ENCODE measurements around the gene PSME3IP1. TPM values are rescaled to one million over a fixed set of nuclear protein-coding genes. Genes with fewer than 3 reads are reported as not detected.

PSME3IP1 gene
- total RNA-seq, 2 donors from 2014 or later: 64.1 to 95.8 TPM

DNA sequence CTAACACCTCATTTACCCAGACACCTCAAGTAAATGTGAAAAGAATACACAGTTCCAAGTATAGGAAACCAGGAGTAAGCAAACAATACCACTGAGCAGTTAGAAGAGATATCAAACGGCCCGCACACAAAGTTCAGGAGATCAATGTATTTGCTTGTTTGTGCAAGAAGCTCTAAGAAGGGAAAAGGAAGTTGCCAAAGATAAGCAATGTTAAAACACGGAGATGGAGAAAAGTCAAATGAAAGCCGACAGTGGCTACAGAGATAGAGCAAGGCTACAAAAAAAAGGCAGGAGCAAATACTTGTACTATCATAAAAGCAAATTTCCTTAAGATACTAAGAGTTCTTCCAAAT, 29.5 kb downstream of the PSME3IP1 start:
- intact Hi-C loops (cut with DNase I): no loop called here

GRCh38 chr16:57155702-57156350, 30.0 kb downstream of the PSME3IP1 start:
- TF ChIP-seq POLR2AphosphoS5 (IDR thresholded peaks at IDR 0.05) (no peak), POLR2A (IDR thresholded peaks at IDR 0.05) (no peak)
- TF ChIP-seq, protein P1, sequence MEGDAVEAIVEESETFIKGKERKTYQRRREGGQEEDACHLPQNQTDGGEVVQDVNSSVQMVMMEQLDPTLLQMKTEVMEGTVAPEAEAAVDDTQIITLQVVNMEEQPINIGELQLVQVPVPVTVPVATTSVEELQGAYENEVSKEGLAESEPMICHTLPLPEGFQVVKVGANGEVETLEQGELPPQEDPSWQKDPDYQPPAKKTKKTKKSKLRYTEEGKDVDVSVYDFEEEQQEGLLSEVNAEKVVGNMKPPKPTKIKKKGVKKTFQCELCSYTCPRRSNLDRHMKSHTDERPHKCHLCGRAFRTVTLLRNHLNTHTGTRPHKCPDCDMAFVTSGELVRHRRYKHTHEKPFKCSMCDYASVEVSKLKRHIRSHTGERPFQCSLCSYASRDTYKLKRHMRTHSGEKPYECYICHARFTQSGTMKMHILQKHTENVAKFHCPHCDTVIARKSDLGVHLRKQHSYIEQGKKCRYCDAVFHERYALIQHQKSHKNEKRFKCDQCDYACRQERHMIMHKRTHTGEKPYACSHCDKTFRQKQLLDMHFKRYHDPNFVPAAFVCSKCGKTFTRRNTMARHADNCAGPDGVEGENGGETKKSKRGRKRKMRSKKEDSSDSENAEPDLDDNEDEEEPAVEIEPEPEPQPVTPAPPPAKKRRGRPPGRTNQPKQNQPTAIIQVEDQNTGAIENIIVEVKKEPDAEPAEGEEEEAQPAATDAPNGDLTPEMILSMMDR (IDR thresholded peaks at IDR 0.05): no peak
- Histone ChIP-seq H3K9me3 (no peaks in the 10 kb centered on the region), H3K4me3 (no peak overlapping the region), H3K36me3 (peaks cover 0 to 10% of the 10 kb centered on the region in 2 donors), H3K27ac (no peak overlapping the region), H3K4me1 (replicated peaks) (no peaks in the 10 kb centered on the region), H3K27me3 (replicated peaks; ENCODE audit: insufficient read depth) (no peaks in the 10 kb centered on the region)
- no peak for DNase-seq (ENCODE audit: low spot score)
- 86% methylated on average over 6 of the region's 6 CpGs for WGBS
- intact Hi-C loops (cut with DNase I): no loop called here

More for the DNA sequence above, 29.5 kb downstream of the PSME3IP1 start:
- Histone ChIP-seq H3K4me1 (replicated peaks) (no peaks in the 10 kb centered on the region), H3K36me3 (peaks cover 0 to 10% of the 10 kb centered on the region in 2 donors), H3K4me3 (no peak overlapping the region), H3K27ac (no peak overlapping the region), H3K27me3 (replicated peaks; ENCODE audit: insufficient read depth) (no peaks in the 10 kb centered on the region), H3K9me3 (no peaks in the 10 kb centered on the region)
- DNase-seq (ENCODE audit: low spot score): no peak
- TF ChIP-seq POLR2A (IDR thresholded peaks at IDR 0.05): no peak
- TF ChIP-seq POLR2AphosphoS5 (IDR thresholded peaks at IDR 0.05): no peak
- TF ChIP-seq, protein P1 (IDR thresholded peaks at IDR 0.05): no peak
- 51% methylated on average over 4 of the region's 4 CpGs for WGBS

DNA sequence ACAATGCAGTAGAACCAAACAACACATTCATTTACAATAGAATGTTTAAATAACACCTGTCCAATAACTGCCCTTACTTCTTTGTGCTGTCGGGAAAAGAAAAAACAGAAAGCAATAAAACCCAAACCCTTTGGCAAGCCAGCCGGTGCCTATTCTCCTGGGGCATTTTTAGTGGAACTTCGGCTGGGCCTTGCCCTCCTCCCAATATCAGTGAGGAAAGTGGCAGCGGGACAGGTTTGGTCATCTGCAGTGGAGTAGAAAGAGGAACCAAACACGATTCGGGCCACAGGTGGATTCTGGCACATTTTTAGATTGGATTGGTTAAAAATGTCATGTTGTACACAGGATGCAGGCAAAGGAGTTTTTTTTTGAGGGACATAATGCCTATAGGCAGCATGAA, 32.0 kb downstream of the PSME3IP1 start:
- intact Hi-C loops (cut with DNase I): no loop called here
- no peak overlapping the region for H3K4me3 ChIP-seq
- no peaks in the 10 kb centered on the region for H3K27me3 ChIP-seq (replicated peaks; ENCODE audit: insufficient read depth)
- 38% methylated on average over 6 of the region's 6 CpGs for WGBS
- H3K9me3 ChIP-seq: no peaks in the 10 kb centered on the region
- H3K36me3 ChIP-seq: peaks cover 0 to 10% of the 10 kb centered on the region in 2 donors
- H3K4me1 ChIP-seq (replicated peaks): no peaks in the 10 kb centered on the region
- H3K27ac ChIP-seq: no peak overlapping the region
- no peak for DNase-seq (ENCODE audit: low spot score)
- TF ChIP-seq, protein P1 (IDR thresholded peaks at IDR 0.05): no peak

DNA sequence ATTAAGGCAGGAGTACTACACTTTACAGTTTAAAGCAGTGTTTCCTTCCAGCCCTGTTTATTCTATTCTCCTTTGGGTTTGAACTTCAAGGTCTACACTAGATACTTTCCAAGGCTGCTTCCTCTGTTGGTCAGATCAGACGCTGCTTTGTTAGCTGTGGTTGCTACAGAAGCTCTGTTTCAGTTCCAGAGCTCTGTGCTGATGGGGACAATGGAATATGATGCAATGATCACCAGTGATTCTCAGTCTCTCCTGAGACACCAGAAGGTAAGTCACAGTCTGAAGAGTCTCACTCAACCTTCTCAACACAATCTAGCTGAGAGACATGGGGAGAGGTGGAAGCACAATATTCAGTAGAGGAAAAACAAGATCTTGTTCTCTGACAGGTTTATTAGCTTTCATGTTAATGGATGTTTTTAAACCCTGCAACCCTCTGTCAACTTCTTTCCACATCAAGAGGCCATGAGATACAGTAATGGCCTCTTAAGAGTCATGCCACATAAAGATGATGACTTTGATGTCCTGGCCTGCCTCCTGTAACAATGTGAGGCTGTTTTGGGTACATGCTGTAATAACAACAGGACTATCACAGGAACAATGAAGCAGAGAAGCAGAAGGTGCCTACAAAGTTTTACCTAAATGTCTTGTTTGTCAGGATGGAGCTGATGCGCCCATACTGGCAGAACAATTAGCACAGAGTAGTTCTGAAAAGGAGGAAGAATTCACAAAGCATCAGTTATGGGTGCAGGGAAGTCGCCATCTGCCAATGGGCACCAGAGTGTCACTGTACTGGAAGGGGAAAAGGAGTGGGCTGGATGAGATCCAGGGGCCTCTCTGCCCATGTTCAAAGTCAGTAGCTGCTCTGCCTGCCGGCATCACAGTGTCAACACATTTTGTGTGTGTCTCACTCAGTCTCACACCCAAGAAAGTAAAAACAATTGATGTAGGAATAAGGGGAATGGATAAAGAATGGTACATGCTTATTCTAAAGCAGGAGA, 33.4 kb downstream of the PSME3IP1 start:
- no peaks in the 10 kb centered on the region for H3K27me3 ChIP-seq (replicated peaks; ENCODE audit: insufficient read depth)
- no peak for DNase-seq (ENCODE audit: low spot score)
- TF ChIP-seq POLR2AphosphoS5 (IDR thresholded peaks at IDR 0.05) (no peak), POLR2A (IDR thresholded peaks at IDR 0.05) (no peak)
- TF ChIP-seq, protein P1 (IDR thresholded peaks at IDR 0.05): no peak
- intact Hi-C loops (cut with DNase I): no loop called here
- no peak overlapping the region for H3K4me3 ChIP-seq
- H3K4me1 ChIP-seq (replicated peaks): no peaks in the 10 kb centered on the region
- 65% methylated on average over 4 of the region's 4 CpGs for WGBS
- no peaks in the 10 kb centered on the region for H3K9me3 ChIP-seq
- H3K36me3 ChIP-seq: peaks cover 0 to 10% of the 10 kb centered on the region in 2 donors
- H3K27ac ChIP-seq: no peak overlapping the region
